HCT116 (cell line): ENCODE results near the gene MAFG. TPM values are rescaled to one million over a fixed set of nuclear protein-coding genes. Genes with fewer than 3 reads are reported as not detected.

Source experiments
- ATAC-seq: fragments of 200-7000 bp; cut with Tn5 transposase; 2 replicates; pipeline ENCODE4 v1.9.1; 2020; ENCODE audit warnings: mild to moderate bottlenecking, moderate library complexity
- BruUV-seq: library from RNA; stranded (reverse); fragments of 400-500 nt; replicated peaks from 2 replicates; lab custom pipeline; 2021; lab: Mats Ljungman, UMichigan
- CTCF ChIA-PET: fragments of 300-600 bp; sonication (Branson Sonifier 250); formaldehyde crosslinking; loops from one replicate; lab custom pipeline; 2021; ENCODE audit warnings: antibody characterized with exemption; lab: Charles Lee
- POLR2A ChIA-PET: fragments of 300-600, 350-600 bp; sonication (Branson Sonifier 250); formaldehyde crosslinking; loops from one replicate; lab custom pipeline; 2021; ENCODE audit warnings: antibody characterized with exemption; lab: Charles Lee
- RAD21 ChIA-PET, 2 experiments: fragments of 300-600 bp; sonication (Branson Sonifier 250); formaldehyde crosslinking; loops; one replicate each; lab custom pipeline; 2023; ENCODE audit warnings: low total read pairs in 2 of 2; ENCODE audit not compliant: uncharacterized antibody in 2 of 2, unreplicated experiment in 2 of 2, low non-redundant PET in 1 of 2; lab: Charles Lee
- DNase-seq: peaks from one replicate; pipeline ENCODE4 v3.0.0-alpha.2; 2010; ENCODE audit warnings: low read depth, low spot score
- H2AFZ ChIP-seq: fragments of 200-600 bp; shearing (Covaris generic), sonication (generic); 2 replicates; pipeline ENCODE4 v1.6.1; 2017; ENCODE audit warnings: low read depth, mixed run types, mixed read lengths, antibody characterized with exemption, low read length; ENCODE audit not compliant: poor library complexity, severe bottlenecking
- H3K27ac ChIP-seq: 2 replicates; pipeline ENCODE4 v1.5.1; 2012; ENCODE audit warnings: low read depth, low read length
- H3K27me3 ChIP-seq: fragments of 200-600 bp; sonication (generic); 2 replicates; pipeline ENCODE4 v1.6.1; 2016; ENCODE audit warnings: mixed run types, low read length, mixed read lengths; ENCODE audit not compliant: insufficient read depth
- H3K36me3 ChIP-seq, 2 experiments: fragments of 200-500 bp in 1 of 2; fragments of 200-600 bp in 1 of 2; sonication (Bioruptor generic) in 1 of 2; sonication (generic) in 1 of 2; 2 replicates each; pipeline versions ENCODE4 v1.5.1 to v1.6.1; 2014 to 2016; ENCODE audit warnings: low read length in 2 of 2, inconsistent platforms in 1 of 2, mixed read lengths in 1 of 2, mixed run types in 1 of 2; ENCODE audit not compliant: insufficient read depth in 2 of 2, control insufficient read depth in 1 of 2
- H3K4me1 ChIP-seq, 2 experiments: fragments of 200-600 bp in 1 of 2; sonication (generic) in 1 of 2; 2 replicates each; pipeline versions ENCODE4 v1.5.1 to v1.6.1; 2012 to 2017; ENCODE audit warnings: low read length in 2 of 2, inconsistent platforms in 1 of 2, mild to moderate bottlenecking in 1 of 2, mixed read lengths in 1 of 2, mixed run types in 1 of 2, moderate library complexity in 1 of 2; ENCODE audit not compliant: insufficient read depth in 2 of 2, control insufficient read depth in 1 of 2
- H3K4me2 ChIP-seq: fragments of 200-600 bp; sonication (generic); 2 replicates; pipeline ENCODE4 v1.6.1; 2017; ENCODE audit warnings: mixed run types, low read length, mixed read lengths
- H3K4me3 ChIP-seq, 2 experiments: fragments of 200-600 bp in 1 of 2; sonication (generic) in 1 of 2; replicated peaks in 1 of 2; 2 replicates each; pipeline ENCODE4 v1.5.1; 2011 to 2016; ENCODE audit warnings: low read length in 2 of 2, control low read depth in 1 of 2, low read depth in 1 of 2, mild to moderate bottlenecking in 1 of 2, mixed read lengths in 1 of 2, mixed run types in 1 of 2
- H3K79me2 ChIP-seq: fragments of 200-600 bp; sonication (generic); 2 replicates; pipeline ENCODE4 v1.6.1; 2017; ENCODE audit warnings: mild to moderate bottlenecking, mixed run types, low read length, moderate library complexity, mixed read lengths; ENCODE audit not compliant: insufficient read depth
- H3K9ac ChIP-seq: fragments of 200-600 bp; sonication (generic); 2 replicates; pipeline ENCODE4 v1.6.1; 2016; ENCODE audit warnings: low read length, mixed read lengths
- H3K9me2 ChIP-seq: fragments of 200-600 bp; sonication (generic), shearing (Covaris generic); 2 replicates; pipeline ENCODE4 v1.6.1; 2017; ENCODE audit warnings: mixed run types, mild to moderate bottlenecking, moderate library complexity; ENCODE audit not compliant: insufficient read depth
- H3K9me3 ChIP-seq, 2 experiments: fragments of 200-500 bp in 1 of 2; fragments of 200-600 bp in 1 of 2; sonication (Bioruptor generic) in 1 of 2; sonication (generic) in 1 of 2; 2 replicates each; pipeline ENCODE4 v1.6.1; 2014 to 2017; ENCODE audit warnings: low read length in 2 of 2, mixed read lengths in 2 of 2, inconsistent platforms in 1 of 2, low read depth in 1 of 2, mild to moderate bottlenecking in 1 of 2, mixed run types in 1 of 2, moderate library complexity in 1 of 2; ENCODE audit not compliant: control insufficient read depth in 1 of 2, insufficient read depth in 1 of 2
- H4K20me1 ChIP-seq: fragments of 200-600 bp; sonication (generic), shearing (Covaris generic); 2 replicates; pipeline ENCODE4 v1.6.1; 2017; ENCODE audit warnings: mixed run types, mild to moderate bottlenecking, moderate library complexity; ENCODE audit not compliant: insufficient read depth
- ATF3 ChIP-seq: IDR thresholded peaks from 2 replicates; pipeline ENCODE4 v1.6.1; 2012
- CBX3 ChIP-seq: IDR thresholded peaks from 2 replicates; pipeline ENCODE4 v1.6.1; 2012; ENCODE audit warnings: low read depth
- CTCF ChIP-seq, 3 experiments: fragments of 200-600 bp in 1 of 3; sonication (generic) in 1 of 3; IDR thresholded peaks in 2 of 3; conservative IDR thresholded peaks in 1 of 3; 2 replicates each; pipeline ENCODE4 v1.5.1; 2012 to 2017; ENCODE audit warnings: low read depth in 2 of 3, low read length in 2 of 3, antibody characterized with exemption in 1 of 3, borderline replicate concordance in 1 of 3, control low read depth in 1 of 3, mild to moderate bottlenecking in 1 of 3, mixed read lengths in 1 of 3, mixed run types in 1 of 3, moderate library complexity in 1 of 3; ENCODE audit not compliant: insufficient read depth in 1 of 3
- EGR1 ChIP-seq: IDR thresholded peaks from 2 replicates; pipeline ENCODE4 v1.6.1; 2012; ENCODE audit warnings: low read depth
- ELF1 ChIP-seq: IDR thresholded peaks from 2 replicates; pipeline ENCODE4 v1.6.1; 2012; ENCODE audit warnings: low read depth, borderline replicate concordance
- EZH2 ChIP-seq: fragments of 200-600 bp; sonication (generic); IDR thresholded peaks from 2 replicates; pipeline ENCODE4 v1.6.1; 2017; ENCODE audit warnings: antibody characterized with exemption, mixed run types
- EZH2phosphoT487 ChIP-seq: fragments of 200-600 bp; IDR thresholded peaks from 2 replicates; pipeline ENCODE4 v1.6.1; 2018; ENCODE audit warnings: antibody characterized with exemption, borderline replicate concordance
- FOSL1 ChIP-seq: IDR thresholded peaks from 2 replicates; pipeline ENCODE4 v1.6.1; 2012; ENCODE audit warnings: low read depth
- MAX ChIP-seq: IDR thresholded peaks from 2 replicates; pipeline ENCODE4 v1.6.1; 2012
- POLR2A ChIP-seq: IDR thresholded peaks from 2 replicates; pipeline ENCODE4 v1.7.0; 2011; ENCODE audit warnings: borderline replicate concordance; ENCODE audit not compliant: insufficient read depth, insufficient read length; ENCODE audit errors: extremely low read depth
- POLR2AphosphoS5 ChIP-seq: IDR thresholded peaks from 2 replicates; pipeline ENCODE4 v1.6.1; 2011; ENCODE audit warnings: mild to moderate bottlenecking, low read depth, low read length, moderate library complexity
- RAD21 ChIP-seq: IDR thresholded peaks from 2 replicates; pipeline ENCODE4 v1.6.1; 2012; ENCODE audit warnings: low read depth, mild to moderate bottlenecking
- REST ChIP-seq: IDR thresholded peaks from 2 replicates; pipeline ENCODE4 v1.6.1; 2012; ENCODE audit warnings: low read depth
- SP1 ChIP-seq: IDR thresholded peaks from 2 replicates; pipeline ENCODE4 v1.6.1; 2012; ENCODE audit warnings: low read depth
- SRF ChIP-seq: IDR thresholded peaks from 2 replicates; pipeline ENCODE4 v1.6.1; 2012; ENCODE audit warnings: low read depth
- TCF7L2 ChIP-seq: IDR thresholded peaks from 2 replicates; pipeline ENCODE4 v1.7.0; 2011; ENCODE audit warnings: borderline replicate concordance, inconsistent platforms; ENCODE audit not compliant: insufficient read depth, insufficient read length; ENCODE audit errors: extremely low read depth
- ZBTB33 ChIP-seq: IDR thresholded peaks from 2 replicates; pipeline ENCODE4 v1.6.1; 2011; ENCODE audit warnings: mild to moderate bottlenecking, low read length, moderate library complexity; ENCODE audit not compliant: insufficient replicate concordance; ENCODE audit errors: extremely low read depth
- ZFX ChIP-seq: fragments of 450-650 bp; IDR thresholded peaks from 2 replicates; pipeline ENCODE4 v1.6.1; 2017
- ZNF274 ChIP-seq: fragments of 200-500 bp; sonication (Bioruptor generic); IDR thresholded peaks from 2 replicates; pipeline ENCODE4 v1.6.1; 2014; ENCODE audit warnings: mild to moderate bottlenecking, low read depth, low read length, inconsistent platforms
- intact Hi-C: fragments of 100-400 bp; cut with micrococcal nuclease; formaldehyde crosslinking; loops from 2 replicates; pipeline ENCODE4 v1.10.0; 2022
- total RNA-seq: library from RNA; stranded (reverse); gene quantifications from one replicate; pipeline ENCODE4 v1.2.1, GENCODE V29; 2021; ENCODE audit not compliant: unreplicated experiment

Gene MAFG
- total RNA-seq, 1 experiment from 2014 or later: 46.8 TPM

- no peak overlapping the region for H2AFZ ChIP-seq
- no peak overlapping the region for H3K9ac ChIP-seq
- H3K27ac ChIP-seq: no peak overlapping the region
- no peaks in the 10 kb centered on the region for H4K20me1 ChIP-seq
- no peak for DNase-seq
- ATAC-seq: no peak
- BruUV-seq: no TSS peak
- peaks cover 6 to 25% of the 10 kb centered on the region in 2 experiments for H3K4me1 ChIP-seq
- H3K36me3 ChIP-seq: peaks cover 0 to 13% of the 10 kb centered on the region in 2 experiments; a peak in 2 of 4 replicates
- intact Hi-C loops: no loop called here
- TF ChIP-seq SRF (no peak), SP1 (no peak), MAX (no peak), CBX3 (no peak), EZH2 (no peak), CTCF (IDR thresholded peaks at IDR 0.05 in 2 of 3, conservative IDR thresholded peaks at IDR 0.05 in 1 of 3; ENCODE audit: borderline replicate concordance in 1 of 3, insufficient read depth in 1 of 3, low read depth in 2 of 3, low read length in 2 of 3) (no peak), POLR2A (no peak), TCF7L2 (no peak), REST (no peak), FOSL1 (no peak), ATF3 (no peak), ELF1 (no peak), ZFX (no peak), EZH2phosphoT487 (no peak), ZNF274 (no peak), EGR1 (no peak), RAD21 (no peak), POLR2AphosphoS5 (no peak), ZBTB33 (no peak)
- no peak overlapping the region for H3K4me3 ChIP-seq
- ChIA-PET RAD21 (no interaction called here), CTCF (no interaction called here), POLR2A (no interaction called here)
- peaks cover 6% of the 10 kb centered on the region; the same call in 1 of the 2 replicates for H3K79me2 ChIP-seq
- H3K9me2 ChIP-seq: no peaks in the 10 kb centered on the region
- H3K9me3 ChIP-seq: no peaks in the 10 kb centered on the region
- no peak overlapping the region for H3K4me2 ChIP-seq
- H3K27me3 ChIP-seq: no peaks in the 10 kb centered on the region
These were observed 22.1 kb downstream of the MAFG start for GRCh38 chr17:81905424-81905875.
